Measurements from ENCODE around the gene ITPKA.

- TF ChIP-seq CTCF (IDR thresholded peaks at IDR 0.05 in 4 of 5, conservative IDR thresholded peaks at IDR 0.05 in 1 of 5) (no peak), POLR2A (IDR thresholded peaks at IDR 0.05) (no peak)
Observed at GRCh38 chr15:41501191-41501917, 7.7 kb downstream of the ITPKA start.
